ENCODE measurements around the gene FAM13A.
"Not testable (repeated sequence)": the region's sequence is repeated elsewhere in the genome, so short reads cannot be mapped to it uniquely, and the experiment has no call there.

FAM13A gene

DNA sequence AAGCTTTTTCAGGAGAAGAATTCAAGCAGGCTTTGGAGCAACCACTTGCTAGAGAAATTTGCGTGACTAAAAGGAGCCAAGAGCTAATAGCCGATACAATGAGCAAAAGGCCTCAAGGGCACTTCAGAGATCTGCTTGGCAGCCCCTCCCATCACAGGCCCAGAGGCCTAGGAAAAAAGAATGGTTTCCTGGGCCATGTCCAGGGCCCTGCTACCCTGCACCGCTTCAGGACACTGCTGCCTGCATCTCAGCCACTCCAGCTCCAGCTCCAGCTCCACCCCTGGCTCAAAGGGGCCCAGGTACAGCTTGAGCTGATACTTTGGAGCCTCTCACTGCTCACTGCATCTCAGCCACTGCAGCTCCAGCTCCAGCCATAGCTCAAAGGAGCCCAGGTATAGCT is 98.9 kb downstream of the FAM13A start:
- no peak for DNase-seq (ENCODE audit: low read depth)

DNA sequence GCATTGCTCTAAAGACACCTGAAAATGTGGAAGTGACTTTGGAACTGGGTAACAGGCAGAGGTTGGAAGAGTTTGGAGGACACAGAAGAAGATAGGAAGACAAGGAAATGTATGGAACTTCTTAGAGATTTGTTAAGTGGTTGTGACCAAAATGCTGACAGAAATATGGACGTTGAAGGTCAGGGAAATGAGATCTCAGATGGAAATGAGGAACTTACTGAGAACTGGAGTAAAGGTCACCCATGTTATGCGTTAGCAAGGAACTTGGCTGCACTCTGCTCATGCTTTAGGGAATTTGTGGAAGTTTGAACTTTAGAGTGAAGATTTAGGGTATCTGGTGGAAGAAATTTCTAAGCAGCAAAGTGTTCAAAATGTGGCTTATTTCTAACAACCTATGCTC is 99.4 kb downstream of the FAM13A start:
- no peak for DNase-seq (ENCODE audit: low read depth)

- no peak for DNase-seq (ENCODE audit: low read depth)
Observed at GRCh38 chr4:88955580-88956380, 101.2 kb downstream of the FAM13A start.

DNA sequence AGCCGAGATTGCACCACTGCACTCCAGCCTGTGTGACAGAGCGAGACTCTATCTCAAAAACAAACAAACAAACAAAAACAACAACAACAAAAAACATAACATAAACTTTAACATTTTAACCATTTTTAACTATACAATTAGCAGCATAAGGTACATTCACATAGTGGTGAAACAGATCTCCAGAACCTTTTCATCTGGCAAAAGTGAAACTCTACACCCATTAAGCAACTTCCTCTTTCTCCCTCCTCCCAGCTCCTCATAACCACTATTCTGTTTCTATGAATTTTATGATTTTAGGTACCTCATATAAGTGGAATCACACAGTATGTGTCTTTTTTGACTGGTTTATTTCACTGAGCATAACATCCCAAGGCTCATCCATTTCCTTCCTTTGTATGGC is 103.6 kb downstream of the FAM13A start:
- no peak for DNase-seq (ENCODE audit: low read depth)

- DNase-seq (ENCODE audit: low read depth): no peak
Observed at GRCh38 chr4:88952081-88952480, 104.9 kb downstream of the FAM13A start.

- DNase-seq (ENCODE audit: low read depth): no peak
Observed at GRCh38 chr4:88949605-88950004, 107.4 kb downstream of the FAM13A start.

GRCh38 chr4:88940506-88940905 is 116.5 kb downstream of the FAM13A start:
- DNase-seq (ENCODE audit: low read depth): no peak

GRCh38 chr4:88939697-88940096 is 117.3 kb downstream of the FAM13A start:
- no peak for DNase-seq (ENCODE audit: low read depth)

GRCh38 chr4:88938138-88938537 is 118.8 kb downstream of the FAM13A start:
- no peak for DNase-seq (ENCODE audit: low read depth)

GRCh38 chr4:88937081-88937480 is 119.9 kb downstream of the FAM13A start:
- no peak for DNase-seq (ENCODE audit: low read depth)

DNA sequence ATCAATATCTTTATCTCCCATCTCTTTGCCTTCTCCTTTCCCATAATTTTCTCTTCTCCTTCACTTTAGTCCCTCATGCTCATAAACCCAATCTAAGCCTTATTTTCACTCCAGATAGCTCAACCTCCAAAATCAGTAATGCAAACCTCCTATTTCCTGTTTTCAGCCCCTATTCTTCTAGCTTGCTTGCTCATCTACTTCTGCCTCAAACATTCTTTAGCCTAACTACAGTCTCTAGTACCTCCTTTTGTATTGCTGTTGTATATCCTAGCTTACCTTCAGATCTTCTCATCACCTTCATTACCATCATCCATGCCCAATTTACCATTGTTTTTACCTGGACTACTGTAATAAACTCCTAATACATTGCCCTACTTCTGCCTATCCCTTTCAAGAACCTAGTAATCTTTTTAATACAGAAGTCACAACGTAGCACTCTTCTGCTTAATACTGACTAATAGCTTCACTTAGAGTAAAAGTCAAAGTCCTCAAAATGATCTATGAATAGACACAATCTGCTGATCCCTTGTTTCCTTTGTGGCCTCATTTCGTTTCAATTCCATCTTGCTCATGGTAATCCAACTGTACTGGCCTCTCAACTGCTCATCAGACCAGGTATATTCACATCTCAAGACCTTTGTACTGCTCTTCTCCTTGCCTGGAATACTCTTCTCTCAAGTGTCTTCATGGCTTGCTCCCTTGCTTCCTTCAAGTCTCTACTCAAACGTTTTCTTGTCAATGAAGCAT is 123.4 kb downstream of the FAM13A start:
- no peak for DNase-seq (ENCODE audit: low read depth)

- no peak for DNase-seq (ENCODE audit: low read depth)
Observed at GRCh38 chr4:88928852-88929251, 128.1 kb downstream of the FAM13A start.

DNA sequence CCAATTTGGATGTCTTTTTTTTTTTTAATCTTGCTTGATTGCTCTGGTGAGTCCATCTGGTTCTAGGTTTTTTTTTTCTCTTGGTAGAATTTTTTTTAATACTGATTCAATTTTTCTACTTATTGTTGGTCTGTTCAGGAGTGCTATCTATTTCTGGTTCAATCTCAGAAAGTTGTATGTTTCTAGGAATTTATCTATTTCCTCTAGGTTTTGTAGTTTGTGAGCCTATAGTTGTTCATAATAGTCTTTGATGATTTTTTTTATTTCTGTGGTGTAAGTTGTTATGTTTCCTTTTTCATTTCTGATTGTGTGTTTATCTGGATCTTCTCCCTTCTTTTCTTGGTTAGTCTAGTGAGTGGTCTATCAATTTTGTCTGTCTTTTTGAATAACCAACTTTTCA is 129.6 kb downstream of the FAM13A start:
- no peak for DNase-seq (ENCODE audit: low read depth)

DNA sequence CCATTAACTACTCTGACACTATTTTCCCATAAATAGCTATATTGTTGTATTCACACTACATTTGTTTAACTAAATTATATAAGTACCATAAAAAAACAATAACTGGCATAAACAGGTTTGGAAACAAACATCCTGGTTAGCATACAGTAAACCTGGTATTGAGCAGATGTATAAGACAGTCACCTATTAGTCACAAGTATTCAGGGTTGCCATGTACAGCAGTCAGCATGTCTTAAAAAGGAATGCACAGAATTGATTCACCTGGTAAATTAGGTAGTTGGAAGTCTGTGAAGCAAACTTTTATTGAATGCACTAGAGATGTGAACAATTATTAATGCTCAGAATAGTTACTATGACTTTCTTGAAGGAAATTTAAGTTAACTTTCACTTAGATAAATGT is 137.9 kb downstream of the FAM13A start:
- no peak for DNase-seq (ENCODE audit: low read depth)

DNA sequence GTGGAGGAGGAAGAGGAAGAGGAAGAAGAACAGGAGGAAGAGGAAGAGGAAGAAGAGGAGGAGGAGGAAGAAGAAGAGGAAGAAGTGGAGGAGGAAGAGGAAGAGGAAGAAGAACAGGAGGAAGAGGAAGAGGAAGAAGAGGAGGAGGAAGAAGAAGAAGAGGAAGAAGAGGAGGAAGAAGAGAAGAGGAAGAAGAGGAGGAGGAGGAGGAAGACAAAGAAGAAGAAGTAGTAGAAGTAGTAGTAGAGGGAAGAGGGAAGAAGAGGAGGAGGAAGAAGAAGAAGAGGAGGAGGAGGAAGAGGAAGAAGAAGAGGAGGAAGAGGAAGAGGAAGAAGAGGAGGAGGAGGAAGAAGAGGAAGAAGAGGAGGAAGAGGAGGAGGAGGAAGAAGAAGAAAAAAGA is 143.8 kb downstream of the FAM13A start:
- not testable (repeated sequence) for DNase-seq (ENCODE audit: low read depth)

DNA sequence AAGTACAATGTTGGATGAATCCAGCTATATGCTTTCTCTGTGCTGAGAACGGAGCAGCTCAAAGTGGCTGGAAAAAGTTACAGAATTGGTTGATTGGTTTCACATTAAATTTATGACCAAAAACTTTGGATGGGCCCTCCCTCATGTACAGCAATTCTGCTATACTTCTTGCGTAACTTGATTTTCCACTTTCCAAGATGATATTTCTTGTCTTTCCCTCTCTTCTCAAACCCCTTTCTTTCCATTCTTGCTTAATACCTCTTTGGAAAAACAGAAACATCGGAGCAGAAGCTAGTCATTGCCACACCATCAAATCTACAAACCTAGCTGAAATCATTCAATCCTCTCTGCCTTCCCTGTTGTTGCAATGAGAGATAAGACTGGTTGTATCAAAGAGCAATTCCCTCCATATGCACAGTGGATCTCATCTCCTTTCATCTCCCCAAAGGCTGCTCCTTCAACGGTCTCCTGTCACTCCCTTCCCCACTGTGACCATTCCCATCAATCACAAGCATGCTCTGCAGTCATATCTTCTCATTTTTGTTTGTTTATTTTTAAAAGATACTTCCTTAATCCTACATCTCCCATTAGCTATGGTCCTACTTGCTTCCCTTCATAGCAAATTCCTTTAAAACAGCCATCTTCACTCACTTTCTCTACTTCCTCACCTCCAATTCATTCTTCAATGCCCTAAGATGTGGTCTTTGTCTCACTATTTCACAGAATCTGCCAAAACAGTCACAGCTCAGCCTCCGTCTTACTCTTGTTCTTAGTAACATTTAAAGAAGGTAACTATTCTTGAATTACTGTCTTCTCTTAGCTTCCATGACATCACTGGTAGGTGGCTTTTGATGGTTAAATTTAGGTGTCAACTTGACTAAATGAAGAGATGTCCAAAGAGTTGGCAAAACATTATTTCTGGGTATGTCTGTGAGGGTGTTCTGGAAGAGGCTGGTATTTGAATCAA is 145.5 kb downstream of the FAM13A start:
- no peak for DNase-seq (ENCODE audit: low read depth)

DNA sequence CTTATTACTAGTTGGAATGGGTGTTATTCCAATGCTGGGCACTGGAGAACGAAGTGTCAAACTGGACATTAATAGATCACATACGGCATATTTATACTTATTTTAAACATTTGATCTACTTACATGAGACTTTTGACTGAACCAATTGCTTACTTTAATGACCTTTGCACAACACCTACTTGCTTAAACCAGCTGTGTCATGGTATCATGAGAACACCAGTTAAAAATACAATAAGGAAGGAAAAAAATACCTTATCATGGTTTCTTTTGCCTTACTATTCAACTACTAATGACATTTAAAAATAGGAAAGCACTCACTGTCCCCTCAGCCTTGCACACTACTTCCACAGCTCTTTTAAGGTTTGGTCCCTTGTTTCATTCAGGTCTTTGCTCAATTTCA is 146.9 kb downstream of the FAM13A start:
- DNase-seq (ENCODE audit: low read depth): no peak

- DNase-seq (ENCODE audit: low read depth): no peak
Observed at GRCh38 chr4:88908521-88908920, 148.5 kb downstream of the FAM13A start.

- no peak for DNase-seq (ENCODE audit: low read depth)
Observed at GRCh38 chr4:88908003-88908402, 149.0 kb downstream of the FAM13A start.

GRCh38 chr4:88907478-88907877 is 149.5 kb downstream of the FAM13A start:
- no peak for DNase-seq (ENCODE audit: low read depth)

GRCh38 chr4:88904240-88904639 is 152.7 kb downstream of the FAM13A start:
- DNase-seq (ENCODE audit: low read depth): not testable (repeated sequence)

DNA sequence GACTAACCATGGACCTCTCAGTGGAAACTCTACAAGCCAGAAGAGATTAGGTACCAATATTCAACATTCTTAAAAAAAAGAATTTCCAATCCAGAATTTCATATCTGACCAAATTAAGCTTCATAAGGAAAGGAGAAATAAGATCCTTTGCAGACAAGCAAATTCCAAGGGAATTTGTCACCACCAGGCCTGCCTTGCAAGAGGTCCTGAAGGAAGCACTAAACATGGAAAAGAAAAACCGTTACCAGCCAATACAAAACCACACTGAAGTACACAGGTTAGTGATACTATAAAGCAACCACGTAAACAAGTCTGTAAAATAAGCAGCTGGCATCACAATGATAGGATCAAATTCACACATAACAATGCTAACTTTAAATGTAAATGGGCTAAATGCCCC is 156.6 kb downstream of the FAM13A start:
- no peak for DNase-seq (ENCODE audit: low read depth)
